HepG2 (cell line): ENCODE data around the gene DGCR8.

Source experiments
- FOSL2 ChIP-seq: sonication (generic); formaldehyde crosslinking; IDR thresholded peaks from 2 replicates; pipeline ENCODE4 v1.4.0; 2020; ENCODE audit warnings: missing genetic modification reagents
- MEIS2 ChIP-seq: sonication (generic); formaldehyde crosslinking; IDR thresholded peaks from 2 replicates; pipeline ENCODE4 v1.9.0; 2021; ENCODE audit warnings: mild to moderate bottlenecking, missing genetic modification reagents
- MYNN ChIP-seq: sonication (generic); formaldehyde crosslinking; IDR thresholded peaks from 2 replicates; pipeline ENCODE4 v1.4.0; 2020; ENCODE audit warnings: mild to moderate bottlenecking, low read depth, missing genetic modification reagents
- NFIC ChIP-seq: IDR thresholded peaks from 2 replicates; pipeline ENCODE4 v1.6.1; 2012; ENCODE audit warnings: mild to moderate bottlenecking, low read length, inconsistent platforms
- ZNF501 ChIP-seq: sonication (generic); formaldehyde crosslinking; IDR thresholded peaks from 2 replicates; pipeline ENCODE4 v1.5.1; 2020; ENCODE audit warnings: mild to moderate bottlenecking, moderate library complexity, missing genetic modification reagents

GRCh38 chr22:20076627-20077172 lies 3.3 kb upstream of the DGCR8 start:
- TF ChIP-seq ZNF501 (CRISPR knock-in tag) (no peak), MEIS2 (CRISPR knock-in tag) (no peak), FOSL2 (no peak), MYNN (no peak), NFIC (no peak)
